OCI-LY1 (cell line): Measurements from ENCODE around the gene SLC27A1.

Source experiments
- H2AFZ ChIP-seq: fragments of 200-600 bp; sonication (generic), shearing (Covaris generic); 2 replicates; pipeline ENCODE4 v1.6.0; 2014; ENCODE audit warnings: antibody characterized with exemption, mild to moderate bottlenecking, low read length
- H3F3A ChIP-seq: fragments of 200-600 bp; sonication (generic), shearing (Covaris generic); 2 replicates; pipeline ENCODE4 v1.6.0; 2014; ENCODE audit warnings: mild to moderate bottlenecking, antibody characterized with exemption, low read length, moderate library complexity; ENCODE audit not compliant: insufficient read depth
- H3K27ac ChIP-seq: fragments of 200-600 bp; sonication (generic); 2 replicates; pipeline ENCODE4 v1.5.1; 2014; ENCODE audit warnings: low read length, mixed run types, mild to moderate bottlenecking, low read depth; ENCODE audit not compliant: poor library complexity, severe bottlenecking
- H3K27me3 ChIP-seq: fragments of 200-600 bp; sonication (generic); 2 replicates; pipeline ENCODE4 v1.6.0; 2014; ENCODE audit warnings: antibody characterized with exemption, mild to moderate bottlenecking, low read length, moderate library complexity; ENCODE audit not compliant: insufficient read depth
- H3K36me3 ChIP-seq: fragments of 200-600 bp; sonication (generic); 2 replicates; pipeline ENCODE4 v1.6.1; 2014; ENCODE audit warnings: mild to moderate bottlenecking, antibody characterized with exemption, low read length, moderate library complexity, mixed read lengths; ENCODE audit not compliant: insufficient read depth
- H3K4me1 ChIP-seq: fragments of 200-600 bp; sonication (generic); 2 replicates; pipeline ENCODE4 v1.5.1; 2014; ENCODE audit warnings: mild to moderate bottlenecking, low read length, moderate library complexity; ENCODE audit not compliant: insufficient read depth, severe bottlenecking
- H3K4me2 ChIP-seq: fragments of 200-600 bp; sonication (generic), shearing (Covaris generic); 2 replicates; pipeline ENCODE4 v1.6.1; 2014; ENCODE audit warnings: low read length
- H3K4me3 ChIP-seq: fragments of 200-600 bp; sonication (generic); 2 replicates; pipeline ENCODE4 v1.5.1; 2014; ENCODE audit warnings: low read length, low read depth, mild to moderate bottlenecking, mixed read lengths; ENCODE audit not compliant: poor library complexity, severe bottlenecking
- H3K79me2 ChIP-seq: fragments of 200-600 bp; shearing (Covaris generic); 2 replicates; pipeline ENCODE4 v1.6.1; 2016; ENCODE audit warnings: mixed run types, low read length, mixed read lengths; ENCODE audit not compliant: insufficient read depth
- H3K9ac ChIP-seq: fragments of 200-600 bp; sonication (generic), shearing (Covaris generic); 2 replicates; pipeline ENCODE4 v1.6.1; 2014; ENCODE audit warnings: mild to moderate bottlenecking, low read length, mixed read lengths
- H3K9me2 ChIP-seq: fragments of 200-600 bp; sonication (generic), shearing (Covaris generic); 2 replicates; pipeline ENCODE4 v1.6.1; 2014; ENCODE audit warnings: low read depth, mild to moderate bottlenecking, low read length, mixed read lengths
- H3K9me3 ChIP-seq: fragments of 200-600 bp; shearing (Covaris generic); 2 replicates; pipeline ENCODE4 v1.6.1; 2014; ENCODE audit warnings: low read length, mixed read lengths
- H4K20me1 ChIP-seq: fragments of 200-600 bp; sonication (generic), shearing (Covaris generic); 2 replicates; pipeline ENCODE4 v1.6.0; 2016; ENCODE audit warnings: mild to moderate bottlenecking, low read length; ENCODE audit not compliant: insufficient read depth
- EZH2 ChIP-seq: fragments of 200-600 bp; sonication (generic), shearing (Covaris generic); IDR thresholded peaks from 2 replicates; pipeline ENCODE4 v1.8.0; 2017; ENCODE audit warnings: borderline replicate concordance, mixed run types, mild to moderate bottlenecking, antibody characterized with exemption, low read length, moderate library complexity, mixed read lengths
- TF ChIP-seq, protein P1 (sequence below): fragments of 200-600 bp; sonication (generic), shearing (Covaris generic); IDR thresholded peaks from 2 replicates; pipeline ENCODE4 v1.5.1; 2017; ENCODE audit warnings: mild to moderate bottlenecking, antibody characterized with exemption, low read length, moderate library complexity, mixed read lengths

Gene SLC27A1

DNA sequence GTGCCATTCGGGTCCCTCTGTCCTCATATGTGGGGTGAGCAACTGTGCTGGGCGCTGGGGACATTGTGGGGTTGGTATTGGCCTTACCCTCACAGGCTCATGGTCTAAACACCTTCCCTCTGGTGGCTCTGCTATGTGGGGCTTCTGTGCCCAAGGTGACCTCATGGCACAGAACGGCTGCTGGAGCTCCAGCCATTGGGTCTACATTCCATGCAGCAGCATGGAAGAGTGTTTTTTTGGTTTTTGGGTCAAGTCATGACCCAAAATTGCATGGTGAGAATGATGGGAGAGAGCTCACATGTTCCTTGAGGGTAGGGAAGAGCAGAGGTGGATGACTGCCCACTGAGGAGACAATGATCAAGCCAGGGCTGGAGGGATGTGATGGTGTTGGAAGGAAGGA lies 58.3 kb downstream of the SLC27A1 start:
- Histone ChIP-seq H3K27ac (peak overlapping the region; percentile 71), H3K9me3 (no peaks in the 10 kb centered on the region), H4K20me1 (no peaks in the 10 kb centered on the region), H3K9ac (no peak overlapping the region), H3K4me1 (peaks cover 43% of the 10 kb centered on the region), H3K4me2 (no peak overlapping the region), H3K9me2 (no peaks in the 10 kb centered on the region), H3F3A (no peaks in the 10 kb centered on the region), H3K4me3 (no peak overlapping the region), H3K79me2 (no peaks in the 10 kb centered on the region), H2AFZ (no peak overlapping the region), H3K27me3 (no peaks in the 10 kb centered on the region), H3K36me3 (peaks cover 11% of the 10 kb centered on the region)
- no peak for TF ChIP-seq EZH2
- TF ChIP-seq, protein P1, sequence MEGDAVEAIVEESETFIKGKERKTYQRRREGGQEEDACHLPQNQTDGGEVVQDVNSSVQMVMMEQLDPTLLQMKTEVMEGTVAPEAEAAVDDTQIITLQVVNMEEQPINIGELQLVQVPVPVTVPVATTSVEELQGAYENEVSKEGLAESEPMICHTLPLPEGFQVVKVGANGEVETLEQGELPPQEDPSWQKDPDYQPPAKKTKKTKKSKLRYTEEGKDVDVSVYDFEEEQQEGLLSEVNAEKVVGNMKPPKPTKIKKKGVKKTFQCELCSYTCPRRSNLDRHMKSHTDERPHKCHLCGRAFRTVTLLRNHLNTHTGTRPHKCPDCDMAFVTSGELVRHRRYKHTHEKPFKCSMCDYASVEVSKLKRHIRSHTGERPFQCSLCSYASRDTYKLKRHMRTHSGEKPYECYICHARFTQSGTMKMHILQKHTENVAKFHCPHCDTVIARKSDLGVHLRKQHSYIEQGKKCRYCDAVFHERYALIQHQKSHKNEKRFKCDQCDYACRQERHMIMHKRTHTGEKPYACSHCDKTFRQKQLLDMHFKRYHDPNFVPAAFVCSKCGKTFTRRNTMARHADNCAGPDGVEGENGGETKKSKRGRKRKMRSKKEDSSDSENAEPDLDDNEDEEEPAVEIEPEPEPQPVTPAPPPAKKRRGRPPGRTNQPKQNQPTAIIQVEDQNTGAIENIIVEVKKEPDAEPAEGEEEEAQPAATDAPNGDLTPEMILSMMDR: no peak

DNA sequence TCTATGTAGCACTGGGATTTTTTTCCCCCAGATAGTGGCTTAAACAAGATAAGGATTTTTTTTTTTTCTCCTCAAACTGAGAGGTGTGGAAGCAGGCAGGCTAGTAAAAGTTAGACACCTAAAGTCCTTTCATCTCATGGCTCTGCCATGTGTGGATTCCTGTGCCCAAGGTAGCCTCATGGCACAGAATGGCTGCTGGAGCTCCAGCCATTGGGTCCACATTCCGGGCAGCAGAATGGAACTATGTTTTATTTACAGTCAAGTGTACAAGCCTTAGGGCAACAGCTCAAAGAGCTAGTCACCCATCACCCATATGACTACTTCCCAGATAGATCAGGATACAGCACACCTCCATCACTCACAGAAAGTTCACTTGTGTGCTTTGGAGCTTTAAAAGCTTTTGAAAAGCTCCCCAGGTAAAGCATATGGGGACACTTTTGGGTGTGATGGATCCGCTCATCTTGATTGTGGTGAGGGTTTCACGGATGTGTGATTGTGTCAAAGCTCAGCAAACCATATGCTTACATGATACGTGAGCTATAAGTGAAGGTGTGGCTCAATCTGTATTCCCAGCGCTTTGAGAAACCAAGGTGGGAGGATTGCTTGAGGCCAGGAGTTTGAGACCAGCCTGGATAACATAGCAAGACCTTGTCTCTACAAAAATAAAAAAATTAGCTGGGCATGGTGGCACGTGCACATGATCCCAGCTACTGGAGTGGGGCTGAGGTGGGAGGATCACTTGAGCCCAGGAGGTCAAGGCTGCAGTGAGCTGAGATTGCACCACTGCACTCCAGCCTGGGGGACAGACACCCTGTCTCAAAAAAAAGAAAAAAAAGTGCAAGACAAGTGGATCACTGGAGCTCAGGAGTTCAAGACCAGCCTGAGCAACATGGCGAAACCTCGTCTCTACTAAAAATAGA lies 59.2 kb downstream of the SLC27A1 start:
- Histone ChIP-seq H3F3A (no peaks in the 10 kb centered on the region), H3K4me1 (peaks cover 38% of the 10 kb centered on the region), H3K79me2 (no peaks in the 10 kb centered on the region), H3K27me3 (no peaks in the 10 kb centered on the region), H3K4me2 (peak overlapping the region; percentile 34), H3K36me3 (peaks cover 11% of the 10 kb centered on the region), H3K4me3 (no peak overlapping the region), H3K9me3 (no peaks in the 10 kb centered on the region), H4K20me1 (no peaks in the 10 kb centered on the region), H2AFZ (no peak overlapping the region), H3K9ac (peak overlapping the region; percentile 12; the same call in 1 of the 2 replicates), H3K9me2 (no peaks in the 10 kb centered on the region), H3K27ac (peak overlapping the region; percentile 71)
- TF ChIP-seq, protein P1: no peak
- no peak for TF ChIP-seq EZH2

DNA sequence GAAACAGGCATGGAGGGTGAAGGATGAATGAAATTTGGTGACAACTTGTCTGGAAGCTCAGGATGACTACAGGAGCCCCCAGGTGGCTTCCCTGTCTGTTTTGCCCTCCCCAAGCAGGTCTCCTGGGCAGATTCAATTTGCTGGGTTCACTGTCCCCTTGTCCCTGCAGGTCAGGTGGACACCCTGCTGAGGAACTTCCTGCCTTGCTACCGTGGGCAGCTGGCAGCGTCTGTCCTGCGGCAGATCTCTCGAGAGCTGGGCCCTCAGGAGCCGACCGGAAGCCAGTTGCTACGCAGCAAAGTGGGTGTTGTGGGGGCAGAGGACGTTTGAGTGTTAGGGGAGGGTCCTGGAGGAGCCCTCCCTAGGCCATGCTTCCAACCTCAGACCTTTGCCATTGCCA lies 60.3 kb downstream of the SLC27A1 start:
- Histone ChIP-seq H3K79me2 (no peaks in the 10 kb centered on the region), H3K9me2 (no peaks in the 10 kb centered on the region), H2AFZ (no peak overlapping the region), H4K20me1 (no peaks in the 10 kb centered on the region), H3K4me2 (0 out of 2 replicates have a peak overlapping the region, but pooled peaks have one; percentile 3), H3F3A (no peaks in the 10 kb centered on the region), H3K27ac (peak overlapping the region; percentile 71), H3K4me3 (no peak overlapping the region), H3K36me3 (peaks cover 11% of the 10 kb centered on the region), H3K9me3 (no peaks in the 10 kb centered on the region), H3K27me3 (no peaks in the 10 kb centered on the region), H3K9ac (no peak overlapping the region), H3K4me1 (peaks cover 36% of the 10 kb centered on the region)
- TF ChIP-seq, protein P1: no peak
- TF ChIP-seq EZH2: no peak
